Activated naive CD4-positive, alpha-beta T cell treated with anti-CD3 and anti-CD28 coated beads for 36 hours (primary cell): ENCODE results near the gene OR5K4. TPM values are rescaled to one million over a fixed set of nuclear protein-coding genes. Genes with fewer than 3 reads are reported as not detected.

Experiments used
- CTCF ChIA-PET: fragments of 350-600 bp; sonication (Branson Sonifier 250); formaldehyde crosslinking; loops from one replicate; lab custom pipeline; 2021; ENCODE audit warnings: antibody characterized with exemption; lab: Charles Lee
- DNase-seq: peaks from one replicate; pipeline ENCODE4 v3.0.0-alpha.2; 2020
- H3K27ac Mint-ChIP-seq: one replicate; pipeline ENCODE4 v1.8.0; 2021; ENCODE audit warnings: mild to moderate bottlenecking, mixed read lengths
- H3K27me3 Mint-ChIP-seq: one replicate; pipeline ENCODE4 v1.8.0; 2021; ENCODE audit warnings: low read depth, mixed read lengths
- H3K36me3 Mint-ChIP-seq: one replicate; pipeline ENCODE4 v1.8.0; 2021; ENCODE audit warnings: low read depth, mixed read lengths
- H3K4me1 Mint-ChIP-seq: one replicate; pipeline ENCODE4 v1.8.0; 2021; ENCODE audit warnings: low read depth, mixed read lengths
- H3K4me3 Mint-ChIP-seq: one replicate; pipeline ENCODE4 v1.8.0; 2021; ENCODE audit warnings: mild to moderate bottlenecking, moderate library complexity, mixed read lengths
- H3K9me3 Mint-ChIP-seq: one replicate; pipeline ENCODE4 v1.8.0; 2021; ENCODE audit warnings: mixed read lengths
- intact Hi-C: fragments of 100-400 bp; cut with micrococcal nuclease; formaldehyde crosslinking; loops from one replicate; pipeline ENCODE4 v1.15.1; 2023
- total RNA-seq, 2 experiments: library from RNA; stranded (reverse); gene quantifications; one replicate each; pipeline ENCODE4 v1.2.3, GENCODE V29; 2021

OR5K4 gene
- total RNA-seq, 2 experiments from 2014 or later: not detected

- H3K36me3 Mint-ChIP-seq: no peaks in the 10 kb centered on the region
- no peak for DNase-seq
- peaks cover 18% of the 10 kb centered on the region for H3K27me3 Mint-ChIP-seq
These were observed 14.6 kb upstream of the OR5K4 start for GRCh38 chr3:98339031-98339430.

DNA sequence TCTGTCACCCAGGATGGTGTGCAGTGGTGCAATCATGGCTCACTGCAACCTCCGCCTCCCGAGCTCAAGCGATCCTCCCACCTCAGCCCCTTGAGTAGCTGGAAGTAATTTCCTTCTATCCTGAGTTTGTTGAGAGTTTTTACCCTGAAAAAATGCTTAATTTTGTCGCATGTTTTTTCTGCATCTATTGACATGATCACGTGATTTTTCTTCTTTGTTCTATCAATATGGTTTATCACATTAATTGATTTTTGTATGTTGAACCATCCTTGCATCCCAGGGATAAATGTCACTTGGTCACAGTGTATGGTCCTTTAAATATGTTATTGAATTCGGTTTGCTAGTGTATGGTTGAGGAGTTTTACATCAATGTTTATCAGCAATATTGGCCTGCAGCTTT is 11.9 kb upstream of the OR5K4 start:
- H3K36me3 Mint-ChIP-seq: no peaks in the 10 kb centered on the region
- no peak for DNase-seq
- no peak overlapping the region for H3K4me3 Mint-ChIP-seq
- H3K9me3 Mint-ChIP-seq: no peaks in the 10 kb centered on the region
- H3K27me3 Mint-ChIP-seq: peaks cover 10% of the 10 kb centered on the region
- no peak overlapping the region for H3K27ac Mint-ChIP-seq
- CTCF ChIA-PET: no interaction called here
- intact Hi-C loops: no loop called here
- H3K4me1 Mint-ChIP-seq: no peaks in the 10 kb centered on the region

More at GRCh38 chr3:98339031-98339430, 14.6 kb upstream of the OR5K4 start:
- Mint-ChIP-seq H3K9me3 (no peaks in the 10 kb centered on the region), H3K27ac (no peak overlapping the region), H3K4me3 (no peak overlapping the region), H3K4me1 (no peaks in the 10 kb centered on the region)
- CTCF ChIA-PET: no interaction called here
- intact Hi-C loops: no loop called here

DNA sequence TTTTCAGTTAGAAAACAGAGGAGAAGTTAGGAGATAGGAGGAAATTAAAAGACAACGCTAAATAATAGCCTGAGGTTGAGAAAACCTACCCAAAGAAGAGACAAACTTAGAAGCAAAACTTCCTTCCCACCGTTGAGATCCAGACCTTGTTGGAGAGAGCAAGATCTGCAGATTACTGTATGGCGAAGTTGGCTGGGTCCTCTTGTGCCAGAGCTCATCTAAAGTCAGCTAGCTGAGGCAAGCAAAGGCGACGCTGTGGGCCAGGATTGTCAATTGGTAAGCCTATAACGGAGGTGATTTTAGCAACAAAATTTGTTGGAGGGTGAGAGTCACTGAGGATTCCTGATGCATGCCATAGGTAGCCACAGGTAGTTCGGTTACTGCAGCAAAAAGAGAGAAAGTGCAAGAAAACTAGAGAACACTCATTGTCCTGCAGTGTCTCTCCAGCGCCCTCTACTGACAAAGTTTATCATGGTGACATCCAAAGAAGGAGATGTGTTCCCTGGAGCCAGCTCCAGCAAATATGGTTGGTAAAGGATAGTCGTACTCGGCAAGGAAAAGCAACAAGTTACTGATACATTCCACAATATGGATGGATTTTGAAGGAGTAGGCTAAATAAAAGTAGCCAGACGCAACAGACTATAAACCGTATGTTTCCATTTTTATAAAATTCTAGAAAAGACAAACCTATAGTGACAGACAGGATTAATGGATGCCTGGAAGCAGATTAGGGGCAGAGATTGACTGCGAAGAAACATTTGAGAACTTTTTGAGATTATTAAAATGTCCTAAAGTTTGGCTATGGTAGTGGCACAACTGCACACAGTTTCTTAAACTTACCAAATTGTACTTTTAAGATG is 9.8 kb upstream of the OR5K4 start:
- DNase-seq: peak; percentile 59
- H3K27ac Mint-ChIP-seq: no peak overlapping the region

DNA sequence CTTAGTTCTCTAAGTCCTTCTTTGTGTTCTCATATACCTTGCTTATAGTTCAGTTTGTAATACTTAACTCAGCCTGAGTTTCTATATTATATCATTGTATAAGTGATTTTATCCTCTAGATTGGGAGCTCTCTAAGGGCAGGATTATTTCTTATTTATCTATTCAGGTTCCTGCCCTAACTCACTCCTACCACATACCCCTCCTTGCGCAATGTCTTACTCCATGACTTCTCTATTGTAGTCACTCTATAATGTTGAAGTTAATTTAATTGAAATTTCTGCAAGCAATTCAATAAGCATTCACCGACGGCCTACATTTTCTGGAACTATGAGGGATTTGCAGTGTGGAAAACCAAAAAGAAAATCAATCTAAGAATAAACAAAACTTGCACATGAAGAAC is 3.6 kb upstream of the OR5K4 start:
- no peaks in the 10 kb centered on the region for H3K4me1 Mint-ChIP-seq
- H3K27me3 Mint-ChIP-seq: peaks cover 18% of the 10 kb centered on the region
- no peaks in the 10 kb centered on the region for H3K36me3 Mint-ChIP-seq
- no peak for DNase-seq
- no peaks in the 10 kb centered on the region for H3K9me3 Mint-ChIP-seq
- H3K27ac Mint-ChIP-seq: no peak overlapping the region
- intact Hi-C loops: no loop called here
- no peak overlapping the region for H3K4me3 Mint-ChIP-seq
- CTCF ChIA-PET: no interaction called here

More for the DNA sequence above, 9.8 kb upstream of the OR5K4 start:
- H3K36me3 Mint-ChIP-seq: no peaks in the 10 kb centered on the region
- no peaks in the 10 kb centered on the region for H3K9me3 Mint-ChIP-seq
- intact Hi-C loops: loop anchor here (1.0 kb wide), 1 partner anchor 305 kb away; no protein-coding TSS in a partner anchor
- no peak overlapping the region for H3K4me3 Mint-ChIP-seq
- H3K4me1 Mint-ChIP-seq: no peaks in the 10 kb centered on the region
- CTCF ChIA-PET: interaction anchor here (0.6 to 2.1 kb wide), 13 partner anchors 9 to 302 kb away, joined by 3 to 7 read pairs (median 3); partner anchors contain the start of gene OR5K4
- peaks cover 11% of the 10 kb centered on the region for H3K27me3 Mint-ChIP-seq

- Mint-ChIP-seq H3K27ac (no peak overlapping the region), H3K9me3 (peaks cover 15% of the 10 kb centered on the region), H3K27me3 (peaks cover 5% of the 10 kb centered on the region), H3K36me3 (peaks cover 3% of the 10 kb centered on the region), H3K4me1 (no peaks in the 10 kb centered on the region), H3K4me3 (no peak overlapping the region)
- no peak for DNase-seq
- intact Hi-C loops: no loop called here
- CTCF ChIA-PET: interaction anchor here (1.0 kb wide), 1 partner anchor 298 kb away, joined by 3 read pairs; no protein-coding TSS in a partner anchor
These were observed 5.6 kb downstream of the OR5K4 start for GRCh38 chr3:98359250-98359649.

DNA sequence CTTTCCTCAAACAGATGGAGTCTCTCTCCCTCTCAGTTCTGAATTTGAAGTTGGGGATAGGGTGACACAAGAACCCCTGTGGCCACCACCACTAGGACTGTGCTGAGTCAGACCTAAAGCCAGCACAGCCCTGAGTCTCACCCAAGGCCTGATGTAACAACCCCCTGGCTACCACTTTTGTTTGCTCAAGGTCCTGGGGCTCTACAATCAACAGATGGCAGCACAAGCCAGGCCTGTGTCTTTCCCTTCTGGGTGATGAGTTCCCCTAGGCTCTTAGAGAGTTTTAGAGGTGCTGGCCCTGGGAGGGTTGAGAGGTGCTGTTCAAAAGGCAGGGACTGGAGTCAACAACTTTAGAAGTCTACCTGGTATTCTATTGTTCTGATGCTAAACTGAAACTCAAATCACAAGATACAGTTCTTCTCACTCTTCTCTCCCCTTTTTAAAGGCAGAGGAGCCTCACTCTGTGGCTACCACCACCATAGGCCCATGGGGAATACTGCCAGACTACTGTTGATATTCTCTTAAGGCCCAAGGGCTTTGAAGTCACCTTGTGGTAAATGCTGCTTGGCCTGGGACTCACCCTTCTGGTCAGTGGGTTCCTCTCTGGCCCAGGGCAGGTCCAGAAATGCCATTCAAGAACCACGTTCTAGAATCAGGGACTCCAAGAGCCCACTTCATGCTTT is 6.5 kb downstream of the OR5K4 start:
- peak; percentile 16 for DNase-seq
- Mint-ChIP-seq H3K4me1 (no peaks in the 10 kb centered on the region), H3K36me3 (peaks cover 3% of the 10 kb centered on the region)

GRCh38 chr3:98360681-98361080 is 7.0 kb downstream of the OR5K4 start:
- H3K36me3 Mint-ChIP-seq: peaks cover 3% of the 10 kb centered on the region
- no peaks in the 10 kb centered on the region for H3K4me1 Mint-ChIP-seq
- H3K27ac Mint-ChIP-seq: no peak overlapping the region
- DNase-seq: no peak
- H3K4me3 Mint-ChIP-seq: no peak overlapping the region
- intact Hi-C loops: loop anchor here (1.0 kb wide), 1 partner anchor 213 kb away; no protein-coding TSS in a partner anchor
- H3K9me3 Mint-ChIP-seq: peaks cover 17% of the 10 kb centered on the region
- CTCF ChIA-PET: no interaction called here
- peaks cover 5% of the 10 kb centered on the region for H3K27me3 Mint-ChIP-seq

More for the DNA sequence above, 6.5 kb downstream of the OR5K4 start:
- Mint-ChIP-seq H3K27me3 (peaks cover 5% of the 10 kb centered on the region), H3K4me3 (no peak overlapping the region), H3K27ac (no peak overlapping the region), H3K9me3 (peaks cover 15% of the 10 kb centered on the region)
- CTCF ChIA-PET: no interaction called here
- intact Hi-C loops: loop anchor here (1.0 kb wide), 1 partner anchor 213 kb away; no protein-coding TSS in a partner anchor

GRCh38 chr3:98361289-98361688 is 7.6 kb downstream of the OR5K4 start:
- intact Hi-C loops: no loop called here
- no peaks in the 10 kb centered on the region for H3K4me1 Mint-ChIP-seq
- no peak overlapping the region for H3K4me3 Mint-ChIP-seq
- CTCF ChIA-PET: no interaction called here
- H3K36me3 Mint-ChIP-seq: peaks cover 3% of the 10 kb centered on the region
- no peak overlapping the region for H3K27ac Mint-ChIP-seq
- H3K27me3 Mint-ChIP-seq: peaks cover 5% of the 10 kb centered on the region
- no peak for DNase-seq
- H3K9me3 Mint-ChIP-seq: peaks cover 17% of the 10 kb centered on the region

- no peak overlapping the region for H3K27ac Mint-ChIP-seq
- H3K27me3 Mint-ChIP-seq: peaks cover 5% of the 10 kb centered on the region
- CTCF ChIA-PET: no interaction called here
These were observed 14.0 kb downstream of the OR5K4 start for GRCh38 chr3:98367464-98368246.

GRCh38 chr3:98371186-98371585 is 17.5 kb downstream of the OR5K4 start:
- H3K27me3 Mint-ChIP-seq: peaks cover 5% of the 10 kb centered on the region

More at GRCh38 chr3:98367464-98368246, 14.0 kb downstream of the OR5K4 start:
- Mint-ChIP-seq H3K36me3 (no peaks in the 10 kb centered on the region), H3K4me3 (no peak overlapping the region), H3K9me3 (peaks cover 3% of the 10 kb centered on the region), H3K4me1 (no peaks in the 10 kb centered on the region)
- DNase-seq: no peak
- intact Hi-C loops: no loop called here

DNA sequence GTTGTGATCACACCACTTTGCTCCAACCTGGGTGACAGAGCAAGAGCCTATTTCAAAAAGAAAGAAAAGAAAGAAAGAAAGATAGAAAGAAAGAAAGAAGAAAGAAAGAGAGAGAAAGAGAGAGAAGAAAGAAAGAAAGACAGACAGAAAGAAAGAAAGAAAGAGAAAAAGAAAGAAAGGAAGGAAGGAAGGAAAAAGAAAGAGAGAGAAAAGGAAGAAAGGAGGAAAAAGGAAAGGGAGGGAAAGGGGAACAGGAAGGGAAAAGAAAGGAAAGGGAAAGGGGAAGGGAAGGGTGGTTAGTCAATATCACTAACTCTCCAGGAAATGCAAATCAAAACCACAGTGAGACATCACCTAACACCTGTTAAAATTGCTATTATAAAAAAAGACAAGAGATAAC is 18.2 kb downstream of the OR5K4 start:
- DNase-seq: no peak
- intact Hi-C loops: no loop called here
- Mint-ChIP-seq H3K4me1 (no peaks in the 10 kb centered on the region), H3K36me3 (no peaks in the 10 kb centered on the region), H3K4me3 (no peak overlapping the region), H3K27ac (no peak overlapping the region), H3K9me3 (no peaks in the 10 kb centered on the region), H3K27me3 (peaks cover 5% of the 10 kb centered on the region)
- CTCF ChIA-PET: no interaction called here

More at GRCh38 chr3:98371186-98371585, 17.5 kb downstream of the OR5K4 start:
- H3K27ac Mint-ChIP-seq: no peak overlapping the region
- no peak for DNase-seq
- H3K4me1 Mint-ChIP-seq: no peaks in the 10 kb centered on the region
- H3K36me3 Mint-ChIP-seq: no peaks in the 10 kb centered on the region
- H3K9me3 Mint-ChIP-seq: no peaks in the 10 kb centered on the region
- intact Hi-C loops: no loop called here
- CTCF ChIA-PET: no interaction called here
- H3K4me3 Mint-ChIP-seq: no peak overlapping the region

DNA sequence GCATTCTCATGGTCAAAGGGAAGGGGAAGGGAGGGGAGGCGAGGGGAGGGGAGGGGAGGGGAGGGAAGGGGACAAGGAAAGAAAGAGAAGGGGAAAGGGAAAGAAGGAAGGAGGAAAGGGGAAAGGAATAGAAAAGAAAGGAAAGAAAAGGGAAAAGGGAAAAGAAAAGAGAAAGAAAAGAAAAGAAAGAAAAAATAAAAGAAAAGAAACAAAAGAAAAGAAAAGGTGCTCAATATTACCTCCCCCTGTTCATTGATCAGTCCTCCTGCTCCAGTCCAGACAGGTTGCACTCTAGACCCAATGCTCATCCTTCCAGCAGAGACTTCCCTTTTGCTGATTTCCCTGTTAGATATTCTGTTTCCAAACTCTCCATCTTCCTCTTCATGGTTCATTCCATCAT is 18.8 kb downstream of the OR5K4 start:
- H3K4me3 Mint-ChIP-seq: no peak overlapping the region
- CTCF ChIA-PET: no interaction called here
- H3K9me3 Mint-ChIP-seq: no peaks in the 10 kb centered on the region
- no peaks in the 10 kb centered on the region for H3K4me1 Mint-ChIP-seq
- H3K36me3 Mint-ChIP-seq: no peaks in the 10 kb centered on the region
- no peak overlapping the region for H3K27ac Mint-ChIP-seq
- peaks cover 5% of the 10 kb centered on the region for H3K27me3 Mint-ChIP-seq
- intact Hi-C loops: no loop called here
- DNase-seq: no peak
